ENCODE data around the gene ATP2B2. TPM values are rescaled to one million over a fixed set of nuclear protein-coding genes. Genes with fewer than 3 reads are reported as not detected.

ATP2B2 gene
- total RNA-seq, 4 donors from 2014 or later: 0.31 to 2.9 (median 1.8) TPM

GRCh38 chr3:10466186-10466585 lies 39.2 kb downstream of the ATP2B2 start:
- no peak for ATAC-seq
- intact Hi-C loops (cut with DNase I; ENCODE audit: low total_unique reads): loop anchor here (5.0 kb wide), 1 partner anchor 34 kb away; no protein-coding TSS in a partner anchor
- Histone ChIP-seq H3K4me3 (no peak overlapping the region), H3K27me3 (no peaks in the 10 kb centered on the region), H3K4me1 (peaks cover 52 to 60% of the 10 kb centered on the region in 2 donors), H3K27ac (peak overlapping the region in 1 of 4 donors; percentile 95), H3K9me3 (no peaks in the 10 kb centered on the region), H3K36me3 (no peaks in the 10 kb centered on the region)
- TF ChIP-seq, protein P1, sequence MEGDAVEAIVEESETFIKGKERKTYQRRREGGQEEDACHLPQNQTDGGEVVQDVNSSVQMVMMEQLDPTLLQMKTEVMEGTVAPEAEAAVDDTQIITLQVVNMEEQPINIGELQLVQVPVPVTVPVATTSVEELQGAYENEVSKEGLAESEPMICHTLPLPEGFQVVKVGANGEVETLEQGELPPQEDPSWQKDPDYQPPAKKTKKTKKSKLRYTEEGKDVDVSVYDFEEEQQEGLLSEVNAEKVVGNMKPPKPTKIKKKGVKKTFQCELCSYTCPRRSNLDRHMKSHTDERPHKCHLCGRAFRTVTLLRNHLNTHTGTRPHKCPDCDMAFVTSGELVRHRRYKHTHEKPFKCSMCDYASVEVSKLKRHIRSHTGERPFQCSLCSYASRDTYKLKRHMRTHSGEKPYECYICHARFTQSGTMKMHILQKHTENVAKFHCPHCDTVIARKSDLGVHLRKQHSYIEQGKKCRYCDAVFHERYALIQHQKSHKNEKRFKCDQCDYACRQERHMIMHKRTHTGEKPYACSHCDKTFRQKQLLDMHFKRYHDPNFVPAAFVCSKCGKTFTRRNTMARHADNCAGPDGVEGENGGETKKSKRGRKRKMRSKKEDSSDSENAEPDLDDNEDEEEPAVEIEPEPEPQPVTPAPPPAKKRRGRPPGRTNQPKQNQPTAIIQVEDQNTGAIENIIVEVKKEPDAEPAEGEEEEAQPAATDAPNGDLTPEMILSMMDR (IDR thresholded peaks at IDR 0.05 in 4 of 5, conservative IDR thresholded peaks at IDR 0.05 in 1 of 5): no peak
- no peak for TF ChIP-seq POLR2A (IDR thresholded peaks at IDR 0.05)
- no peak for DNase-seq
- in situ Hi-C loops (cut with MboI; ENCODE audit: low sequenced_read_pairs in 4 of 4): no loop called here

GRCh38 chr3:10465161-10465560 lies 40.2 kb downstream of the ATP2B2 start:
- Histone ChIP-seq H3K27ac (peak overlapping the region; percentile 29 to 95 (median 78)), H3K9me3 (no peaks in the 10 kb centered on the region), H3K27me3 (no peaks in the 10 kb centered on the region), H3K4me1 (peaks cover 41 to 49% of the 10 kb centered on the region in 2 donors), H3K36me3 (no peaks in the 10 kb centered on the region), H3K4me3 (no peak overlapping the region)
- TF ChIP-seq, protein P1 (IDR thresholded peaks at IDR 0.05 in 4 of 5, conservative IDR thresholded peaks at IDR 0.05 in 1 of 5): no peak
- no peak for TF ChIP-seq POLR2A (IDR thresholded peaks at IDR 0.05)
- in situ Hi-C loops (cut with MboI; ENCODE audit: low sequenced_read_pairs in 4 of 4) (no loop called here), intact Hi-C loops (cut with DNase I; ENCODE audit: low total_unique reads) (loop anchor here (5.0 kb wide), 1 partner anchor 33 kb away; no protein-coding TSS in a partner anchor)
- DNase-seq (no peak), ATAC-seq (no peak)

GRCh38 chr3:10463533-10464434 lies 41.6 kb downstream of the ATP2B2 start:
- peak overlapping the region; percentile 63 to 95 (median 78) for H3K27ac ChIP-seq
- H3K4me3 ChIP-seq: no peak overlapping the region
- ATAC-seq: peak; percentile 40 to 63
- no peaks in the 10 kb centered on the region for H3K9me3 ChIP-seq
- H3K4me1 ChIP-seq: peaks cover 27 to 37% of the 10 kb centered on the region in 2 donors
- H3K36me3 ChIP-seq: no peaks in the 10 kb centered on the region
- DNase-seq: peak in 1 of 2 donors; percentile 58
- intact Hi-C loops (cut with DNase I; ENCODE audit: low total_unique reads) (no loop called here), in situ Hi-C loops (cut with MboI; ENCODE audit: low sequenced_read_pairs in 4 of 4) (no loop called here)
- TF ChIP-seq POLR2A (IDR thresholded peaks at IDR 0.05): no peak
- TF ChIP-seq, protein P1 (IDR thresholded peaks at IDR 0.05 in 4 of 5, conservative IDR thresholded peaks at IDR 0.05 in 1 of 5): no peak
- no peaks in the 10 kb centered on the region for H3K27me3 ChIP-seq

DNA sequence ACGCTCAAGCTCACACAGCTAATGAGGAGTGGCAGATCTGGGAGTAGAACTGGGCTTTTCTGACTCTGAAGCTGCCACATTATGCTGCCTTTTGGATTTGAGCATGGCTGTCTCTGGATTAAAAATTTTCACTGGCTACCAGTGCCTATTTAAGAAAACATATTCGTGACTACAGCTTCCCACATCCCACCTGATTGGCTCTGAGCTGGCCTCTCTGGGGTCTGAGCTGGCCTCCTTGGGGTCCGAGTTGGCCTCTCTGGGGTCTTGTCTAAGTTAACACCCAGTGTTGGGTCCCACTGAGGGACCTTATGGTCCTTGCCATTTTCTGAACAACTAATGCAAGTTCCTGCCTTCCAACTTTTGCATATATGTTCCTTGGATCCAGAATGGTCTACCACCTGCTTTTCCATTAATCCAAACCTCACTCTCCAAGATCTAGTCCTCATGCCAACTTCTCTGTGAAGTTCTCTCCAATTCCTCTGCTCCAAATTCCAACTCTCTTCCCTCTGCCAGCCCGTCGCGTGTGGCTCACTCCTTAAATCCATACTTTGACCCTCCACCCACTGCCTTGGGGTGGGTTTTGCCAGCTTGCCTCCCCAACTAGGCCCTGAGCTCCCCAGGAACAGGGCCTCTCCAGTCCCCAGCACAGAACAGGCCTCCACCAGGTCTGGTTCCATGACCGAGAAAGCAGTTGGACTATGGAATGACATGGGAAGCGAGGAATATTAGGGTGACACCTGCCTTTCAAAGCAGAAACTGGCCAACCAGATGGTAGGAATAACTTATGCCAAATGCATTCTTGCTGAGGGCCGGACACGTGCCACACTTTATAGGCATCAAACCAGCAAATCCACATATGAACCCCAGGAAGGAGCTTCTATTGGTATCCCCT lies 42.5 kb downstream of the ATP2B2 start:
- H3K4me1 ChIP-seq: peaks cover 19 to 28% of the 10 kb centered on the region in 2 donors
- H3K27me3 ChIP-seq: no peaks in the 10 kb centered on the region
- TF ChIP-seq, protein P1 (IDR thresholded peaks at IDR 0.05 in 4 of 5, conservative IDR thresholded peaks at IDR 0.05 in 1 of 5): no peak
- no peak for TF ChIP-seq POLR2A (IDR thresholded peaks at IDR 0.05)
- H3K36me3 ChIP-seq: no peaks in the 10 kb centered on the region
- no peak for DNase-seq
- H3K27ac ChIP-seq: peak overlapping the region; percentile 63 to 95 (median 78)
- in situ Hi-C loops (cut with MboI; ENCODE audit: low sequenced_read_pairs in 4 of 4): no loop called here
- intact Hi-C loops (cut with DNase I; ENCODE audit: low total_unique reads): no loop called here
- no peak overlapping the region for H3K4me3 ChIP-seq
- ATAC-seq: no peak
- H3K9me3 ChIP-seq: no peaks in the 10 kb centered on the region
